ENCODE data around the gene PCGF5.
"Not testable (repeated sequence)": the region's sequence is repeated elsewhere in the genome, so short reads cannot be mapped to it uniquely, and the experiment has no call there.

Gene PCGF5

DNA sequence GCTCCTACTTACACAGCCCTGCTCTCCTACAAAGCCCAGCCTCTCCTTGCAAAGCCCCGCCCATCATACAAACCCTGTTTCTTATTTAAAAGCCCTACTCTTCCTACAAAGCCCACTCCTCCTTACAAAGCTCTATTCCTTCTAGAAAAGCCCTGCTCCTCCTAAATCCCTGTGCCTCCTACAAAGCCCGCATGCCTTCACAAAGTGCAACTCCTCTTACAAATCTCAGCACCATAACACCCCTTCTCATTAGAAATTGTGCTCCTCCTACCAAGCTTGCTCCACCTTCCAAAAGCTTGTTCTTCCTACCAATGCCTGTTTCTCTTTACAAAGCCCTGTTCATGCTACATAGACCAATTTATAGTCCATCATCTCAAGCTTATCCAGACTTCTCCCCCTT, 66.1 kb downstream of the PCGF5 start:
- no peak for DNase-seq (ENCODE audit: low spot score)

DNA sequence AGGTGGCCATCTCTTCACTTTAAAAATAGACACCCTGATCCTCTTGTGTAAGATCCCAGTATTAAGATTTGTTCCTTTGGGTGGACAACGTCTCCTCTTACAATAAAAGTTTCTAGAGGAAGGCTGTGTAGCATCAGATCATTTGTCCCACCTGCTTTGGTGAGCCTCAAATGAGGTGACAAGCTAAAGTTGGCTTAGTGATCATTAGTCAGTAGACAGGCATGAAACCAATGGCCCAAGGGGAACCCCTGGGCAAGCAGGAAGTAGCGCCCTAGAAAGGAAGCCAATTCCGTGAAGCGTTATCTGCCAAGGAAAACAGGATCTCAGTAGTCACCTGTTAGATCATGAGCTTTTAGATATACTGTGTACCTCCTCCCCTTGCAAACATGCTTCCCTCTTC, 66.8 kb downstream of the PCGF5 start:
- no peak for DNase-seq (ENCODE audit: low spot score)

DNA sequence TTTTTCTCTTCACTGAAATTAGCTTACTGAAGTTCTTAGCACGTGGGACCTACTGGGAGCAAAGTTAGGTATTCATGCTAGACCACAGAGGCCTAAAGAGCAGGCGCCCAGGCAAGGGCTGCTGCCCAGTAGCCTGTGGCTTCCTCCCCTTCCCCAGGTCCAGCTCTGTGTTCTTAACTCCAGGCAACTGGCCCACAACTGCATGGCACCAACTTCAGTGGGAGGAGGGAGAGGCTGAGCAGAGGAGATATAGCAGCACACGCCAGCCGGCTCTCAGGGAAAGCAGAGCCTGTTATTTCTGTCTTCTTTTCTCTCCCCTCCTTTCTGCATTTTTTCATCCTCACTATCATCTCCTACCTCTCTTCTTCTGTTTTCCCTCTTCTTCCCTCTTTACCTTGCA, 67.4 kb downstream of the PCGF5 start:
- no peak for DNase-seq (ENCODE audit: low spot score)

DNA sequence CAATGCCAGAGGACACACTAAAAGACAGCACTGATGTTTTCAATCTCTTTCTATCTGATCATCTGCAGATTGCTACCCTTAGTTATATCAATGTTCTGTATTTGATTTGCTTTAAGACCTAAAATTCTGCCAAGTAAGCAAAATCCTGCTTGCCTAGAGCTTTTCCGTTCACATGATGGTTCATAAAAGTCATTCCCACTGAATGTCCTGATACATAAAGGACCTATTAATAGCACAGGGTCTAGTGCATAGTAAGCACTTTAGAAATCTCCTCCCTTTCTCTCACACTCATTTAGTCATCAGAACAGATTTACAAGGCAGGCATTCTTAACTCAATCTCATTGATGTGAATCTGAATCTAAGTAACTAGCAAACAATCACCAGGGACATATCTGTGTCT, 68.8 kb downstream of the PCGF5 start:
- DNase-seq (ENCODE audit: low spot score), result no peak

DNA sequence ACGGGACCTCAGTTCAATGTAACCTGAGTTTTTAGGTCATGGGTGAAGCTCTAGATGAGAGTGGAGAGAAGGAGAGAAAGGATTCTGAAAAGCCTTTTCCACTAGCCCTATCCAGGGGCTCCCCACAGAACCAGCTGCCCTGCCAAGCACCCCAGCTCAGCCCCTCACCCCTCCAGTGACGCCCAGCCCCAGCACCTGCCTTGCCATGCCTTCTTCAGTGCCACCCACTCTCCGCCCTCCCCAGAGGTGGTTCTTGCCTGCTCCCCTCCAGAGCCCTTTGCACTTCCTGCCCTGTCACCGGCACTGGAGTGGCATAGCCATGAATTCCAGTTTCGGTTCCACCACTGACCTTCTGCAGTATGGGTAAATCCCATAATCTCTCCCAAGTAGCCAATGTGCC, 70.1 kb downstream of the PCGF5 start:
- no peak for DNase-seq (ENCODE audit: low spot score)

DNA sequence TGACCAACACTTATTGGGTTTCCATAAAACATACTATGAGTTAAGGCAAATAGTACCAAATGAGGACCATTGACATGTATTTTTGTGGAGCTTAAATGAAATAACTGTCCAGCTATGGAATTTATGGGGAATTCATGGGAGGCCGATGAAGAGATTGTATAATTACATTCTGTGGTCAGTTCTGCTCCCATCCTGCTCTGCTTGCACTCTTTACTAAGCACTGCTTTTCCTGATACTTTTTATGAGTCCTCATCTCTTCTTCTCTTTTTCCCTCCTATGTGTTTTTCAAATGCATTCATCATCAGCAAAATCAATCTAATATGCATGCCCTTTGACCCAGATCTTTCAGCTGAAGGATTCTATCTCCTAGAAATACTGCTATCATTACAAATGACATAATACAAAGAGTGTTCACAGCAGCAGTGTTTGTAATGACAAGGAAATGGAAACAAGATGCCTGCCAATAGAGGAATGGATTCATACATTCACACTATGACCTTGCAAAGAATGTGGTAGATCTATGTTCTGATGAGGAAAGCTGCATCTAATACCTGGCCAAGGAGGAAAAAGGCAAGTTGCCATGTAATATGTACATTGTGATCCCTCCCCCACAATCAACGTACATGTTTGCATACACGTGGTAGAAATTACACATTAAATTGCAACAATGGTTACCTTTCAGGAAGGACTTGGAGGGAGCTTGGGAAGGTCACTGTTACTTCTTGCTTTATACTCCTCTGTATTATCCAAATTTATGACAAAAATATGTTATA, 73.9 kb downstream of the PCGF5 start:
- no peak for DNase-seq (ENCODE audit: low spot score)

DNA sequence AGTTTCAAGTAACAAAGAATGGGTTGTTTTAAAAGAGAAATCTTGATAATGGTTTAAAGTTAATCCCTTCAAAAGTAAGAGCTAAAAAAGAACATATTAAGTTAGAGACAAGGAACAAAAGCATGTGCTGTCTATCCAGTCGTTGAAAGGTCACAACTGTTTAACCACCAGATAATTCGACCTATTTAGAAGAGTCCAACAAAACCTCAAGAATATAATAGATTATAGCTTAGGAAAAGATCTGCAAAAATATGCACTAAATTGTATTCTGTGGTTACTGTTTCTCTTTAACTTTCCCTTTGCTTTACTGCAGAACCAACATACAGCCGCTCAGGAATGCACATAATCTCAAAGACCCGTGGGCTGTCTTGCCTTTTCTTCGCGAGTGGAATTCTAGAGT, 74.9 kb downstream of the PCGF5 start:
- DNase-seq (ENCODE audit: low spot score), result no peak

DNA sequence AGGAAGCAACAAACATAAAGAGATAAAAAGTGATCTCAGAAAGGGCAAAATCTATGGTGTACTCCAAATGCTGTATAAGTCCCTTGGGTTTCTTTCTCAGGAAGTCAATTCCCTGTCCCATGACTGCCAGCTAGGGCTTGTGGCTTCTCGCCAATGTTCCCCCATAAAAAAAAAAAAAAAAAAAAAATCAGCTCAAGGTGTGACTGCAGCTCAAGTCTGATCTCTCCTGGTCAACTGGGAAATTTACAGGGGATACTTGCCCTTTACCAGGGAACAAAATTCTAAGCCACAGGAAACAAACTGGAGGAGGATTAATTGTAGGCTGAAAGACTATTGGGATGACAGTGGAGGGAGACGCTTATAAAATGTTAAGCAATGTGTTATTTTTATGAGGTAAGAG, 76.0 kb downstream of the PCGF5 start:
- peak; percentile 31 for DNase-seq (ENCODE audit: low spot score)

DNA sequence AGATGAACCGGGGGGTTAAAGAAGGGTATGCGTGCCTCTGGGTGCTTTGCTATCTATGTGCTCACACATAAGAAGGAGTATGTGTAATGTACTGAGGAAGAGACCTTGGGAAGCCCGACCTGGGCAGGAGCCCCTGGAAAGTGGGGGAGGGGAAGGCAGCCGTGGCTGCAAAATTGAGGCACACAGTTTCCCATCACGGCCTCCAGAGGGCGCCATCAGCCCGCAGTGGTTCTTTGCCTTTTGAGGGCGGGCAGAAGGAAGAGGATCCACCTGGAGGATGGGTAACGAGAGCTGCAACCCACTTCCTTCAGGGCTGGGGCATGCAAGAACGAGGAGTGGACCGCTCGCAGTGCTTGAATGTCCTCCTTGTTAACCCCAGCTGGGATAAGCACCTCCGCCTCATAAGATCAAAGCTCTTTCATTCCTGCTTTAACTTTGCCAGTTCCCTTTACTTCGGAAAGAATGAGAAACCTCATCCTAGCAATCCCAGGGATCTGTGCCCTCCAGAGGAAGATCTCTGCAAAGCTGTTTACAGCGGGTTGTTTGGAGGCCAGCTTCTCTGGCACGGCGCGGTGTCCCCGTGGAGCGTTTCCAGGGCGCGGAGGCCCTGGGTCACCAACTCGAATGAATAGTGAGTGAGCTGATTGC, 77.9 kb downstream of the PCGF5 start:
- peak; percentile 63 for DNase-seq (ENCODE audit: low spot score)

DNA sequence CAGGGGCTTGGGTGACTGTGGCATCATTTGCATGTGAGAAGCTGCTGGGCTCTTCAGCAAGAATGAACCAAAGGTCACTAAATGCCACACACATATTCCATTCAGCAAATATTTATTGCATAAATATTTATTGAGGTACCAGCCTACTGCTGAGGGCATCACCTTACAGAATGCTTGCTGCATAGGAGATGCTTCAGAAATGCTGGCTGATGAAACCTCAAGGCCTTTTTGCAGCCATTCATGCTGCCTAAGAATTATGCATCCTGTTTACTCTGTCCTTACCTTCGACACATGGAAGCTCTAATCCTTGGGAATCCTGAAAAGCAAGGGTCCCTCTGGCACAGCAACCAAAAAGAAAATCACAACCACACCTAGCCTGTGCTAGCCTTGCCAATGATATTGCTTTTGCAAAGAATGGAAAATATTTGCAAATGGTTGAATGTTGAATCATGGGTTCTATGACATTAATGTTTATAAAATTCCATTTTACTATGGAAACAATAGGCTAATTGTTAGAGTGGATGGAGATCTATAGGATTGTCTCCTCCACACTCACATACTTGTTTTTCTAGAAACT, 79.6 kb downstream of the PCGF5 start:
- no peak for DNase-seq (ENCODE audit: low spot score)

DNA sequence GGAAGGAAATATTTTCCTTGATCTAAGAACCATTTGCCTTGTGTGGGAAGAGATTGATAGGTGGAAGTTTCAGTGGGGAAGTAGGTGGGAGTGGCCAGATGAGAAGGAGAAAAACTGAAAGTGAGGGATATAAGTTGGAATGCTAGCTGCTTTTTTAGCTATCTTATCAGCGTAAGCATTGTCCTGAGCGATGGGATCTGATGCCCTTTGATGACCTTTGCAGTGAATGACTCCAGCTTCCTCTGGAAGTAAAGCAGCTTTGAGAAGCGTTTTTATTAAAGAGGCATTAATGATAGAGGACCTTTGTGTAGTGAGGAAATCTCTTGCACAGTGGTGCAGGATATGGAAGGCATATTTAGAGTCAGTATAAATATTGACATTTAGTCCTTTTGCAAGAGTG, 82.5 kb downstream of the PCGF5 start:
- not testable (repeated sequence) for DNase-seq (ENCODE audit: low spot score)

DNA sequence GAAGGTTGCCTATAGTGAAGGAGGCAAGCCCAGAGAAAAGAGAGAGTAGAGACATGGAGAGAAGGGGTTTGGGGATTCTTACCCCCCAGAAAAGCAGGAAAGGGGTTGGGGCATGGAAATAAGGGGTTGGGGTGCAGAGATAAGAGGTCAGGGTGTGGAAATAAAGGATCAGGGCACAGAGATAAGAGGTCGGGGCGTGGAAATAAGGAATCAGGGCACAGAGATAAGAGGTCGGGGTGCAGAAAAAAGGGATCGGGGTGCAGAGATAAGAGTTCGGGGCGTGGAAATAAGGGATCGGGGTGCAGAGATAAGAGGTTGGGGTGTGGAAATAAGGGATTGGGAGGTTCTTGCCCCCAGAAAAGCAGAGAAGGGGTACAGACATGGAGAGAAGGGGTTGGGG, 85.5 kb downstream of the PCGF5 start:
- not testable (repeated sequence) for DNase-seq (ENCODE audit: low spot score)

DNA sequence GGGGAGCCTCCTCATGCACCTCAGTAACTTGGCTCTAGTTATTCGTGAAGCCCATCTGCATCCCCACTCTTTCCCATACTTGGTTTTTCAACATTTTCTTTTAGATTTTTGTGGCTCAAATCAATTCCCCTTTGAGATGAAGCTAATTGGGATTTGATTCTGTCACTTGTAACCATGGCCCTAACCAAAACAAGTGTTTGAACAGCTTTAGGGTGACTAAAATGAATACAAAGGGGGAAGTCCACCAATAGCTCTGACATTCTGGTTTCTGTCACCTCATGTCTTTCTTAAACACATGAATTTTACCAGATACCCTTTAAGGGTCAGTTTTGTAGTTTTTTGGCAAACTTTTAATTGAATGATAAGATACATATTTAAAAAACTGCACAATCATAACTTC, 87.0 kb downstream of the PCGF5 start:
- no peak for DNase-seq (ENCODE audit: low spot score)

DNA sequence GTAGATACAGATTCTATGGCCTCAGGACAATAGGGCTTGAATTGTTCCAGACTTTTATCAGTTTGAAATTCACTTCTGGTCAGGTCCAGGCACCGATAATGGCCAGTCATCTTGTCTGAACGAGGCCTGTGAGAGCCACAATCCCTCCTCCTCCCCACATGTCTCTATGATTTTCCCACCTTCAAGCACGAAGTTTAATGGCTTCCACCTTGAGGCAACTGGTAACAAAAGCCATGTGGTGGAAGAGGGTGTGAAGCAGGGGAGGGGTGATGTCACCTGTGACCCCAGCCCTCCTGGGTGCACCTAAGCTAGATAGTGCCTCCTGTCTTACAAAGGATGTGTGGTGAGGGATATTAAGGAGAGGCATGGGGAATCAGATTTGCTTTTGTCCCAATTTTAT, 89.2 kb downstream of the PCGF5 start:
- no peak for DNase-seq (ENCODE audit: low spot score)

DNA sequence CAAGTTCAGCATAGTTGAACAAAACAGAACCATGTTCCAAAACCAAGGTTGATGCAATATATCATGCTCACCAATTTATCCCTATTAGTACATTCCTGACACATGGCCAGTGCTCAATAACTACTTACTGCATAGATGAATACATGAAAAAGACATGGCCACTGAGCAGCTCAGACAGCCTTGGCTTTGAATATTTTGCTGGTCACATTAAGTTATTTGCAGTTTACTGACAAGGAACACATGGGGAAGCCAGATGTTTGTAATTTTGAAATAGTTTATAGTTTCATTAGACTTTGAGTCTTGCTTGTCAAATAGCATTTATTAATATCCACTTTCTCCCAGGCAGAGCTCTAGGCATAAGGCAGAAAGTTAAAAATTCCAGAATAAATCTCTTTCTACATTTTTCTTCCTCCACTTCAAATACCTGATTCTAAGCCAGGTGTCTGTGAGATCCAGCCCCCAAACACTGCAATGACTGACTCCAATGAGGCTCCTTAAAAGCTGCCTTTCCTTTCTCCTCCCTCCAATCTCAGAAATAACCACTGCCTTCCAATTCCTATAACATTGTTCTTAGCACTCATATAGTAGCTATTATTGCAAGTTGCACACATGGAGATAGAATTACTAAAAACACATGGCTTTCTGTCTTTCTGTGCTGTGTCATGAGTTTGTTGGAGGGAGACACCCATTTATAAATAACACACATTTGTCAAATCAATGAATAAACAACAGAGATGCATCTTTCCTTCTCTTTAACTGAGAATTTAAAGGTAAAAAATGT, 91.3 kb downstream of the PCGF5 start:
- no peak for DNase-seq (ENCODE audit: low spot score)

DNA sequence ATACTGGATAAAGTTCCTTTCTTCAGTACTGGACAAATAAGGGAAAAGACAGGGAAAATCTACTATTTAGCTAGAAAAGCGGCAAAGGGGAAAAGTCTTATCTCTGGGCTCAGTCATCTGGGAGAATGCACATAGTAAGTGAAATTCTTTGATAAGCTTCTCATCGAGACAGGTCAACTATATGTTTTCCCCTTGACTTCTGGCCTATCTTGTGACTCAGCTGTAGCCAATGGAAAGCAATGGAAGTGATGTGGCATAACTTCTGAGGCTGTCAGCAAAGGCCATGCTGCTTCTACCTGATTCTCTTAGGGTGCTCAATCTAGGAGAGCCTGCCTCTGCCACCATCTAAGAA, 91.9 kb downstream of the PCGF5 start:
- no peak for DNase-seq (ENCODE audit: low spot score)

DNA sequence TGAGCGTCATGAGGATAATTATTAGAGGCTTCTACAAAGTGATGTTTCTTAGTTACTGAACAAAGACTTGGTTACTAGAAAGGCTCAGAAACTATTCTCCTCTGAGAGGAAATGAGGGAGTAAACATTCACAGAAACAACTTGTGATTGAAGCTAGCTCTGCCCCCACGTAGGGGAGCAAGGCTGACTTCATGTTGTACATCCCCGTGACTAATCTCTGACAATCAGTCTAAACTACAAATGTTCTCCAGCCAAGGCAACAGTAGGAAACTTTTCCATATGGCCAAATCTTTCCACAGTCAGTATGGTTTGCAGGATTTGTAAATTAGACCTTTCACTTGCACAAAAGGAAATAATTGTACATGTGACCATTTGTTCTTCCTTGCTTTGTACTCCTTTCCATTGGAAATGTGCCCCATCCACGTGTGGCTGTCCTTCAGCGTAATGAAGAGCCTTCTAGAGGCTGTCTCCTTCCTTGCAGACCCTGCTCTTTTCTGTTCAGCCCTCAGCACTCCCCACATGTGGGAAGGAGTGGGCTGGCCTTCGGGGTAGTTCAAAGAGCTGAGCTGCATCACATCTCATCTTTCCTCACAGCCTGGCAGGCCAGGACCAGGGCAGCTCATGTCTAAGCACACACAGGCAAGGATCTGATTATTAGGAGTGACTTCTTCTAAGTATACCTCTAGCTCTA, 93.5 kb downstream of the PCGF5 start:
- no peak for DNase-seq (ENCODE audit: low spot score)

DNA sequence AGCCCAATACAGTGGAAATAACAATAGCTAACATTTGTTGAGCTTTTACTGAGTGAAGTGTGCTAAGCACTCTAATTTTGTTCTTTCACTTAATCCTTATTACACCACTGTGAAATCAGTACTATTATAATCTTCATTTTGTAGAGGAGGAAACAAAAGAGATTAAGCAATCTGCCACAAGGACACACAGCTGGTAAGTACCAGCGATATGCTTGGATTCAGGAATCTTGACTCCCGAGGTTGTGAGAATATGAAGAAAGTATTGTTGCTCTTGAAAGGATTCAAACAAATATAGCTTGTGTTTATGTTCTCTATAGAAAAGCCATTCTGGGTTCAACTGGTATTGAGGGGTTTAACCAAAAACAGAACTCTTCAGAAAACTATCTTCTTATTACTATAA, 96.0 kb downstream of the PCGF5 start:
- no peak for DNase-seq (ENCODE audit: low spot score)

DNA sequence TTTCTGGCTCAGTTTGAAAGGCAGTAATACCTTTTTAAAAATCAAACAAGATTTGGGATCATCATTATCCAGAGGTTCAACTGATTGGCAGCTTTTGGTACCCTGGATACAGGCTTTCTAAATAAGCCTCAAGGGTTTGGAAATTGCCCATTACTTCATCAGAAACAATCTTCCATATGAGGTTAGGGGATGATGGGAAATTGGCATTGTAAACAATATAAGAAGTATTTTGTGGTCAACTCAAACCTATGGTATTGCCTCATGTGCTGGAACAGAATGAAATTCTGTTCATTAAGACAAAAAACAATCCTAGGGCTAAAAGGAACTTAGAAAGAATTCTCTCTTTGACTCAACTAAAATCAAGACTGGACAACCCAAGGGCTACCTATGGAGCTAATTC, 97.1 kb downstream of the PCGF5 start:
- no peak for DNase-seq (ENCODE audit: low spot score)

DNA sequence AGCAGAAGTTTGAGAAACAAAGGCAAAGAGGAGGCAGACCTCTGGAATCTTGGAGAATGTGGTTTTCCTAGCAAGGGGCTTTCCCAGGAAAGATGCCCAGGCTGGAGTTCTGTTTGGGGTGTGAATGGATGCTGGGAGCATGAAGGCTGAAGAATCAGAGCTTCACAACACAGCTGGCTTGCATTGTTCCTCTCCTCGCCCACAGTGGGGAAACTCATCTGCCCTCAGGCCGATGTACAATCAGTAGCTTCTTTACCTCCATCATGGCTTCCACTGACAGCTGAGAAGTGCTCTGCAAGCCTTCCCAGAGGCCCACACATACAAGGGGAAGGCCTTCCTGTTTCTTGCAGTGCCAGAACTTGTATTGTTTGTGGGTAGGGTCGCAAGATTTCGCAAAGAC, 98.9 kb downstream of the PCGF5 start:
- no peak for DNase-seq (ENCODE audit: low spot score)

DNA sequence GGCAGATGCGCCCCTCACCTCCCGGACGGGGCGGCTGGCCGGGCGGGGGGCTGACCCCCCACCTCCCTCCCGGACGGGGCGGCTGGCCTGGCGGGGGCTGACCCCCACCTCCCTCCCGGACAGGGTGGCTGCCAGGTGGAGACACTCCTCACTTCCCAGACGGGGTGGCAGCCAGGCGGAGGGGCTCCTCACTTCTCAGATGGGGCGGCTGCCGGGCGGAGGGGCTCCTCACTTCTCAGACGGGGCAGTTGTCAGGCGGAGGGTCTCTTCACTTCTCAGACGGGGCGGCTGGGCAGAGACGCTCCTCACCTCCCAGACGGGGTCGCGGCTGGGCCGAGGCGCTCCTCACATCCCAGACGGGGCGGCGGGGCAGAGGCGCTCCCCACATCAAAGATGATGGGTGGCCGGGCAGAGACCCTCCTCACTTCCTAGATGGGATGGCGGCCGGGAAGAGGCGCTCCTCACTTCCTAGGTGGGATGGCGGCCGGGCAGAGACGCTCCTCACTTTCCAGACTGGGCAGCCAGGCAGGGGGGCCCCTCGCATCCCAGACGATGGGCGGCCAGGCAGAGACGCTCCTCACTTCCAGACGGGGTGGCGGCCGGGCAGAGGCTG, 102.9 kb downstream of the PCGF5 start:
- DNase-seq (ENCODE audit: low spot score), result not testable (repeated sequence)

Data from LoVo (cell line).